Cerebellar nuclear complex (tissue), 1 donor: ENCODE results near the gene POLR1A.
"Not testable (repeated sequence)": the region's sequence is repeated elsewhere in the genome, so short reads cannot be mapped to it uniquely, and the experiment has no call there.

Experiments
- DNase-seq, 2 experiments: peaks; one replicate each; lab custom pipeline; 2025; lab: John Stamatoyannopoulos, UW

The POLR1A gene

DNA sequence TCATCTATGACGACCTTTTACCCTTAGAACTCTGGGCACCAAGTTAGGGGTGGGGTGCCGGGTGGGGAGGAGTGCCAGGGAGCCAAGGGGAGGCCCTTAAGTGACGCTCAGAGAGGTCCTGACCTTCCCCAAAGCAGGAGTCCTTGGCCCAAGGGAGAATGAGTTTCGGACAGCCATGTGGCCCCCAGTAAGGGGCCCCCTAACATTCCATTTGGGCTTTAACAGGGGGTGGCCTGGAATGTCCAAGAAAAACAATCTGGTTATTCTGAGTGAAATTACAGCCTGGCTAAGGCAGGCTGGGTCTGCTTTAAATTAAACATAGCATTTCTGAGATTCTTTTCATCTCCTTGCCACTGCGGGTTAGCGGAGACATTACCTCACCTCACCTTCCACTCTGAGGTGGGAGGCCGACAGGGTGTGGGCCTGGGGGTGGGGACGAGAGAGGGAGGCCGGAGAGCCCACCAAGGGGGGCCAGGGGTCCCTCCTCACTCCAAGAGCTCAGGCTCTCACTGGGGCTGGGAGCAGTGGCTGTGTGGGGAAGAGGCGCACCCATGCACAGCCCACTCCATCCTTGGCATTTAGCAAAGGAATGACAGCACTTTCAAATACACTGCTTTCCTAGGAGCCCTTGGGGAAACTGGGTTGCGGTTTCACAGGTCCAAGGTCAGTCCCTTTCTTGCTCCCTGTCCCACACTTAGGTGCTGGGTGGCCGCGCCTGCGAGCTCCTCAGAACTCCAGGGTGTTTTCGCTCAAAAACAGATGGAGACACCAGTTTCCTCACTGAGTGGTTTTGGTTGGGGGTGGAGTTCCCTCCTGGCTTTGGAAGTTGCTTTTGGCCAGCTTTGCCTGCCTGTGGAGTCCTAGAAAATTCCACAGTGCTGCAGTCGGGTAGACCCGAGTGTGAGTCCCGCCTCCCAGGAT is 107.4 kb downstream of the POLR1A start:
- DNase-seq: no peak

DNA sequence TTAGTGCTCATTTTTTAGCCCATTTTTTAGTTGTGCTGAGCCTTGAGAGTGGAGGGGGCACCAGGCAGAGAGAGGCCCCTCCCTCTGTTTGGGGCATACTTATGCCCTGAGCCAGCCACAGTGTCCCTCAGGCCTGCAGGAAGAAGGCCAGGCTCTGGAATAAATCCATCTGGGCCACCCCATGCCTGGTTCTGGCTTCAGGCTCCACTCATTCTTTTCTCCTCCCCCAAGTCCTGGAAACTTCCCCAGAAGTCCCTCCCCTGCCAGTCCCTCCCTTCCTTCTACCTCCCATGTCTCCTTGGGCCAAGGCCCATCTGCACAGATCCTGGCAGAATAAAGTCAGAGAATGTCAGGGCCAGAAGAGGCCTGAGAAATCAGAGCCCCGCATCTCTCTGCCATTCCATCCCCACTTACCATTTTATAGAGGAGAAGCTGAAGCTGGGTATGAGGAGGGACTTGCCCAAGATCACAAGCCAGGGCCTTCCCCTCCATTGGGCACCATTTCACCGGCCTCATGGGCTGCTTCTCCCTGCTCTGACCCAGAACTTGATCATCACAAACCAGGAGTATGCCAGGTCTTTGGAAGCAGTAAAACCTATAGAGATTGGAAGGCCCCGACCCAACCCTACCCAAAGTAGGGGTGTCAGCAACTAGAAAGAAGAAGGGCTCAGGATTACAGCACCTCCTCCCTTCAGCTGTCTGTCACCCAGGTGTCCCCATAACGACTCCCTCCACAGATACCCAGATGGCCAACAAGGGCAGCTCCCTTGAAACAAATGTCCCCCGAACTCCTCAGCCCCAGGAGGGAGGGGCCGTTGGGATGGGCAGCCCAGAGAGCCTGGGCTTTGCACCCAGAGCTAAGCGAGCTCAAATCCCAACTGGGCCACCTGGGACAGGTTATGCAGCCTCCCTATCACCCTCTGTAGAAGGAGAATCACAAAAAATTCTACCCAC is 108.4 kb downstream of the POLR1A start:
- DNase-seq: peak; percentile 62 to 65

DNA sequence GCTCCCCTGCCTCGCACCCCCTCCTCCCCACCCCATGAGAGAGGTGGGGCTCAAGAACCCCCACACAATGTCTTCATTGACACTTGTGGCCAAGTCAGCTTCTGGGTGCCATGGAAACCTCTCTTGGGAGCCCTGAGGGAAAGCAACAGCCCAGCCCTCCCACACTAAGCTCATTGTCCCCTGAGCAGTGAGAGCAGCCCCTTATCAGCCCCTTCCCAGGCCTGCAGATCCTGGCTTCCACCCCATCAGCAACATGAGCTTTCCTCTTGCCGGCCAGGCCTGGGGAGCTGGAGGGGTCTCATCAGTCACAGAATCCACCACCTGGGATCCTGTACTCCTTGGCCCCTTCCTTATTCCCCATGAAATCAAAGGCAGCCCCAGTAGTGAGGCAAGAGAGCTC is 109.1 kb downstream of the POLR1A start:
- no peak for DNase-seq

DNA sequence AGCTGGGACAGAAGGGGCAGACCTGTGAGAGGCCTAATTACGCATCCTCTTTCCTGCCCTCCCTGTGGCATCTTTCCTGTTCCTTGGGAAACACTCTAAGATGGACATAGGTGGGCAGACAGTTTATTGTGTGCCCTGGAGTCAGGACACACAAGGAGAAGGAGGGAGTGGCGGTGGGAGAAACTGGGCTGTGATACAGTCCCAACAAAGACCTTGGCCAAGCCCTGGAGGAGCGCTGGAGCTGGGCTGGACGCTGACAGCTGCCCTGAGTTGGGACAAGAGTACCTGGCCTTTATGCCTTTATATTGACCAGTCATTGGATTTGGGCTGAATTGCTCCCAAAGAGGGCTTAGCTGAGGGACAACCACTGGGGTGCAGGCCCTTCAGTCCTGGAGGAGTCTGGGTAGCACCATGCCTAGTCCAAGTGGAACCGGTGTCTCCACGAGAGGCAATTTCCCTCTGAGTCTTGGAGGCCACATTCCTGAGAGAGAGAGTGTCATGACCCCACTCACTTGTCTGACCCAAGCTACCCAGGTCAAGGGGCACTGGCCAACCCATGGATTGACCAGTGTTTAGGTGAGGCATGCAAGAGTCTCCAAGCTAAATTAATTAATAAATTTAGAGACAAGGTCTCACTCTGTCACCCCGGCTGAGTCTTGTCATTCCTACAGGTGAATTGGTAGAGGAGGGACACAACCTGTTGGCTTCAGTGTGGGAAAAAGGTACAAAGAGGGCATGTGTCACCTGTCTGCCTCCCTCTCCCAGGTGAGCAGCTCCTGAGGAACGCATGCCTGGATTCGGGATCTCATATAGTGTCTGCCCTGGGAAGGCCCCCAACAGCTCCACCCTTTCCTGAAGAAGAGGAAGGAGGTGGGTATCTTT is 109.8 kb downstream of the POLR1A start:
- DNase-seq: no peak

DNA sequence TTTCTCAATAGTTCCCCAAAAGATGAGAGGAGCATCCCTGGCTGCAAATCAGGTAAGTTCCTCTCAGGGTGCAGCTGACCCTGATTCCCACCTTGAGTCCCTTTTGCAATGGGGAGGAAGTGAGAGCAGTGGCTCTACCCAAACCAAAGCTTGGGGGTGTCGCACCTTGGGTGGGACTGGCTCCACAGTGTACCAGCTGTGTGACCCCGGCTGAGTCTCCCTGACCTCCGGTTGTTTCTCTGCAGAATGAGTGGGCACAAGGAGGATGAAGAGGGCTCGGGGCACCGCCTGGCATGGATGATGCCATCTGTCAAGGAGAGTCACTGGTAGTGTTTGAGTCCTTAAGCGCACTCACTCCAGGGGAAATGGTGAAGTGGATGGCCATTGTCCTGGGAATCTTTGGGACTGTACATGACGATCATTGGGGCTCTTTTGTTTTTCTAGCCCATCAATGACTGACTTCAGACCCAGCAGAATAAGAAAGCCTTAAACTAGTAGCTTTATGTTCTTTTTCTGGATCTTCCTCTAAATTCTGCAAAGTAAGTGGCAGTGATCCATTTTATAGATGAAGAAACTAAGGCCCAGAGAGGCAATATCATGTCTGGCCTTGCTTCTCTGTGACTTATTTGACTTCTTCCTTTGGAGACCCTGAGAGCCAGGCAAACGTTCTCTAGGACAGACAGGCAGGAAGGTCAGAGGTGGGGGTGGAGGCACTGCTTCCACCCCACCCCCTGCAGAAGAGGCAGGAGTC is 110.6 kb downstream of the POLR1A start:
- no peak for DNase-seq

DNA sequence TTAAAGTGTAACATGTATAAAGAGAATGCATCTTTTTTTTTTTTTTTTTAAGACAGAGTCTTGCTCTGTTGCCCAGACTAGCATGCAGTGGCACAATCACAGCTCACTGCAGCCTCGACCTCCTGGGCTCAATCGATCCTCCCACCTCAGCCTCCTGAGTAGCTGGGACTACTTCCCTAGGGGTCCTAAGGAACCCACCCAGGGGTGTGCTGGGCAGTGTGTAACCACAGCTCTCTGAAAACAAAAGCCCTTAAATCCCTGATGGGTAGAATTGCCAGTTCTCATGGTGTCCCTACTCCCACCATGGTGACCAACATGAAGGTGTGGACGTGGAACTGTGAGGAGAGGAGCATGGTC is 111.3 kb downstream of the POLR1A start:
- DNase-seq: no peak

DNA sequence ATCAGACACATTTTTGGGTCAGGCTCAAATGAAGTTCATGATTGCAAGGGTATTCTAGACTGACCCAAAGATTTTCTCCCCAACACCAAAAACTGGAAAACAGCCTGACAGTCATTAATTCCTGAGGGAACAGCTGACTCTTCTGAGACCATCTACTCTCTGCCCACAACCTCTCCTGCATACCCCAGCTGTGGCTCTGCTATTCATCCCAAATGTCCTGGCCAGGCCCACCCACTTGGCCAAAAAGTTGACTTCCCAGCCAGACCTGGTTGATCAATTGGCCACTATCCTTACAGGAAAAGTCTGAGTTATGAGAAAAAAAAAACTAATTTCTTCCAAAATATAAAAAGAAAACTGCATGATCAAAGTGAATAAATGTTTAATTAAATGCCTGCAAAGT is 113.1 kb downstream of the POLR1A start:
- no peak for DNase-seq

DNA sequence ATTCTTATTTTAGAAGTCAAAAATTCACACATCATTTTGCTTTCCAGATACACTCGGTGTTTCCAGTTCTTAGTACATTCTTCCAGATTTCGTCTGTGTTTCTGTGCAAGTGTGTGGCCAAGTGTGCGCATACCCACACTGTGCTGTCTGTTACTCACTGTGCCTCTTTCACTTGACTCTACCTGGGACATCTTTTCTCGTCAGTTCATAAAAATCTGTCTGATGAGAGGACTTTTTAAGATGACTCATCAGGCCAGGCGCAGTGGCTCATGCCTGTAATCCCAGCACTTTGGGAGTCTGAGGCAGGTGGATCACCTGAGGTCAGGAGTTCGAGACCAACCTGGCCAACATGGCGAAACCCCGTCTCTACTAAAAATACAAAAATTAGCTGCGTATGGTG is 113.6 kb downstream of the POLR1A start:
- DNase-seq: not testable (repeated sequence)

DNA sequence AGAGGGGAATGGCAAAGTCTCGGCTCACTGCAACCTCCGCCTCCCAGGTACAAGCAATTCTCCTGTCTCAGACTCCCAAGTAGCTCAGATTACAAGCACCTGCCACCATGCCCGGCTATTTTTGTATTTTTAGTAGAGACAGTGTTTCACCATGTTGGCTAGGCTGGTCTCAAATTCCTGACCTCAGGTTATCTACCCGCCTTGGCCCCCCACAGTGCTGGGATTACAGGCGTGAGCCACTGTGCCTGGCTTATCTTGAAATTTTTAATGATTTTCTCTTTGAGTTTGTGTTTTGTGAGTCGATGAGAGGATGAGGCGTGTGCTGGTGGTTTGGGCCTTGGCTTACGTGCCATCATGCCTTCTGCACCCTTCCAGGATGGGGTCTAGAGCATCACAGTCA is 115.6 kb downstream of the POLR1A start:
- no peak for DNase-seq

DNA sequence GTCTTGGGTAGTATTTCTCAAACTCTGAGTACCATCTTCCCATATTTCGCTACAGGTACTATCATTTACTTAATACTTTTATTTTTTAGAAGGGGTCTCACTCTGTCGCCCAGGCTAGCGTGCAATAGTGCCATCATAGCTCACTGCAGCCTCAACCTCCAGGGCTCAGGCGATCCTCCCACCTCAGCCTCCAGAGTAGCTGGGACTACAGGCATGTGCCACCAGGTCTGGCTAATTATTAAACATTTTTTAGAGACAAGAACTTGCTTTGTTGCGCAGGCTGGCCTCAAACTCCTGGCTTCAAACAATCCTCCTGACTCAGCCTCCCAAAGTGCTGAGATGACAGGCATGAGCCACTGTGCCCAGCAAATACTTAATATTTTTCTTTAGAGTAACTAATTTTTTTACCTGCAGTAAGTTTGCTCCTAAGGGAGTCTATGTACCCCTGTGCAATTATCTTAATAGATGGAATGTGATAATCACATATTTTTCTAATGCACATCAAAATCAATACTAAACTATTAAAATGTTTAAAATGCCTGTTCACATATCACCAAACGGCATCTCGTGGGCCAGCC is 116.3 kb downstream of the POLR1A start:
- DNase-seq: no peak

DNA sequence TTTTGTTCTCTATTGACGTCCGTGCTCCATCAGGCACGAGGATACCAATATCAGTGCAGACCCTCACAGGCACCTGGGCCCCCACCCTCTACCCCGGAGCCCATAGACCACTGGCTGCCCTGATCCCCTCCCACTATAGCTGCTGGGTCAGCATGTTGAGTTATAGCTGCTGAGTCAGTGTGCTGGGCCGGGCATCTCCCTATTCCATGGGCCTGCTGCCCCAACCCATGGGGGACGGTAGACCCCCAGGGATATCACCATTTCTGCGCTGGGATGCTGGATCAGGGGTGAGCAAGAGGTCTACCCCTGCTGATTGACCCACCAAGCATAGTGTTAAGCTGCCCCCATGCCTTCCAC is 116.8 kb downstream of the POLR1A start:
- no peak for DNase-seq

DNA sequence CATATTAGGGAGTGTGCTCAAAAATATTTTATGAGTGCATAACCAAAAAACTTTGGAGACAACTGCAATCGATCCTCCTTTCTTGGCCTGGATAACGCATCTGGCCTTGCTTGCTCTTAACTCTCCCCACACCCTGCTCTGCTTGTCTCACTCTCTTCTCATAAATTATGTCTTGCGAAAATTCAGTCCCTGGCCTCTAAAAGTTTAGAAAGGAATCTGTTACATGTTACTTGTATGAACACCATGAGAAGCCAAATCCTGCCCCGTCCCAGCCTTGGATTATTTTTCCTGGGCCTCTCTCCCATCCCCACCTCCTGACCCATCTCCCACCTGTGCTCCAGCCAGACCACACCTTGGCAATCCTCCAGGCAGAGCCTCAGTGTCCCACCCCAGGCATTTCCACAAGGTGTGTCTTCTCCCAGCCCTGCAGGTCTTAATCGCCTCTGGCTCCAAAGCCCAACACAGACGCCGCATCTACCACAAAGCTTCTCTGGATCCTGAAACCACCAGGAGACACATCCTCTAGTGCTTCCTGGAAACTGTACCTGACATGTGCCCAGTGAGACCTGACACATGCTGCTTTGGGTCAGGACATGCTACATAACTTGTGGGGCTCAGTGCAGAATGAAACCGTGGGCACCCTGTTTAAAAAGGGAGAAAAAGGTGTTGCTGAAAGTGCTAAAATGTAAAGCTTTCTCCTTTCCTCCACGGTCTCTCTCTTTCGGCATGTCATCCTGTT is 117.3 kb downstream of the POLR1A start:
- DNase-seq: no peak

DNA sequence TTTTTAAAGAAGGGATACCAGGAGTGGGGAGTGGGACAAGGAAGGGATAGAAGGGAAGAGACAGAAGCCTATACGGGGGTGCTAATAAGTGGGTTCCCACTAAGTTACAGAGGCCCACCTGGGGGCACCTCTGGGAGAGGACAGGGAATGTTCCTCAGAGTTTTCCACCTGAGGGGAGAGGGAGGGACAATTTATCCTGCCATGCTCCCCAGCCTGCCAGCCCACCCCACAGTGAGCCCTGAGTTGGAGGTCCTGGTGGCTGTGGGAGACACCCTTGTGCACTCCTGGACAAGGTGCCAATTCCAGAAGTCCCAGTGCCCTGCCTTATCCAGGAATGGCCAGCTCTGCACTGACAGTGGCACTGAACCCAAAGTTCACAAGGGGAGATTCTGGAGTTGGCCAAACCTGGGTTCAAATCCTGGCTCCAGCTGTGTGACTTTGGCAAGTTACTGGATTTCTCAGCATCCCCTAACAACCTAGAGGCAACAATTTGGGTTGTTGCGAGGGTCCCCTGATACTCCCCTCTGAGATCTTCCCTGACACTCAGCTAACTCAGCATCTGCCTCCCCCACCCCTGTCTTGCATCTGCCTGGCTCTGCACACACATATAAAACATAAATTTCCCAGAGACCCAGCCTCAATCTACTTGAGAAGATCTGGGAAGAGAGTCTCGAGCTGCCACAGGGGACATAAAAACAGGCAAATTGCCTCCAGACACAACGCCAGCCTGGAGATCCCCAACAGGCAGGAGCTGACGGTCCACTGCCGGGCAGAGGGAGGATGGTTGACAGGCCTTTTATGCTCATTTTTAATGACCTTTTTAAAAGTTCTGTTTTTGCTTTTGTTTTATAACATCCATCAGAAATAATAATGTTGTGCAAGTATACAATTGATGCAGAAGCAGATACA is 118.2 kb downstream of the POLR1A start:
- DNase-seq: no peak

DNA sequence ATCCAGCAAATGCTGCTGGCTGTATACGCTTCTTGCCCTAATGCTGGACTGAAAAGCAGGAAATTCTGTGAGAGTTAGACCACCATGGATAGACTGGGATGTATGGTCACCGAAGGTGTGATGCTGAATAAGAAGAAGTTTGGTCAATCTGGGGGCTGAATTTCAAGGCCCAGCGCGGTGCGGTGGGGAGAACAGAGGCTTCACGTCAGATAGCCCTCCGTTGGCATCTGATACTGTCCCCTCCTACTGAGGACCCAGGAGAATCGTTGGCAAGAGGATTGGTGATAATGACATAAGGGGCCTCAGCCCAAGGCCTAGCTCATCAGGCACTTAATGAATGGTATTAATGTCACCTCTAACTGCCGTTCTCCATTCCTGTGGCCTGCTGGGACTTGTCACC is 119.6 kb downstream of the POLR1A start:
- DNase-seq: no peak

DNA sequence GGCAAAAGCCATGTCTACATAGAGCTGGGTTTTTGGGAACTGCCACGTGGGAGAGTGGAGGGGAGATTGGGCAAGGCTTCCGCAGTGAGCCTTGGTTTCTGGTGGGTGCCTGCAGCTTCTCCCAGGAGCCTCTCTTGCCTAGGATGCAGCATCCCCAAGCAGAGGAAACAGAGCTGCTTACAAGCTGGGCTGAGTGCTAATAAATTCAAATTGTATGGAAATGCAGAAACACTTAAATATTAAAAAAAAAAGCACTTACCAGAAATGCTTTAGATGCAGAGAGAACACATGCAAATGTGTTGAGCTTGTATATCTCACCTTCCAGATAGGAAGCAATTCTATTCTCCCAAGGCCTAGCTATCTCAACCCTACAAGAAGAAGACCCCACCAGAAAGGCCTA is 120.9 kb downstream of the POLR1A start:
- DNase-seq: no peak

DNA sequence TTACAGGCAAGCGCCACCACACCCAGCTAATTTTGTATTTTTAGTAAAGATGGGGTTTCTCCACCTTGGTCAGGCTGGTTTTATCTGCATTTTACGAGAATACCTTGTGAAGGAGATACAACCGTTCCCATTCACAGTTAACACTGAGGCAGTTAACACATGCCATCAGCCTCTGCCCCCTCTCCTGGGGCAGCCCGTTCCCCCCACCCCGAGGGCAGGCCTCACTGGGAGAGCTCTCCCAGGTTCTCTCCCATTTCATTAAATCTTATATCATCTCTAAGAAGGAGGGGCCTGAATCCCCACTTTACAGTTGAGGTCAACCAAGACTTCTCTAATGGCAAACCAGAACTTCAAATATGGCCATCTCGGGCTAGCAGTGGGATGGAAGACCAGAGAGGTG is 121.9 kb downstream of the POLR1A start:
- DNase-seq: no peak

DNA sequence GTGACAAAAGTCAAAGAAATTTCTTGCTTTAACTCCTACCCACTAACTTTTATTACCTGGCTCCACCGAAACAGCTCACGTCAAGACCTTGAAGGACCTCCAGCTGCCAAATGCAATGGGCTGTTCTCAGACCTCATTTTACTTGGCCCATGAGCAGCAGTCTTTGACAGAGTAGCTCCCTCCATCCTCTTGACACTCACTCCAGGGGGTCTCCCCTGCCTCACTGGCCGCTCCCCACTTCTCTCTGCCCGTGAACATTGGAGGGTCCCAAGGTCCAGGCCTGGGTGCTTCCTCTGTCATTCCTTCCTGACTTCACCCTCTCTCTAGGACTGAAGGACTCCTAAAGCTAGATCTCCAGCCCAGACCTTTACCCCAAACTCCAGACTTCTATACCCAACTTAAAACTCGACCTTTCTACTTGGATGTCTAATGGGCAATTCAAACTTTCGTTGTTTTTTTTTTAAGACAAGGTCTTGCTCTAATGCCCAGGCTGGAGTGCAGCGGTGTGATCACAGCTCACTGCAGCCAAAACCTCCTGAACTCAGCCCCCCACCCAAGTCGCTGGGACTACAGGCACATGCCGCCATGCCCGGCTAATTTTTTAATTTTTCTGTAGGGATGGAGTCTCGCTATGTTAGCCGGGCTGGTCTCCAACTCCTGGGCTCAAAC is 124.0 kb downstream of the POLR1A start:
- no peak for DNase-seq
